Measurements from ENCODE around the gene TMEM255B.
A peak's percentile ranks its signal among the peaks of the same experiment; 100 is the strongest.

The TMEM255B gene

GRCh38 chr13:113852536-113853517 lies 93.8 kb downstream of the TMEM255B start:
- Histone ChIP-seq H3K9ac (no peak overlapping the region; a peak in 1 of 22 replicates), H3K4me3 (no peak overlapping the region; a peak in 1 of 20 replicates), H3K27ac (no peak overlapping the region), H4K20me1 (peaks cover 23 to 100% (median 60%) of the 10 kb centered on the region in 11 experiments; a peak in 21 of 22 replicates), H3K27me3 (peaks cover 0 to 42% (median 22%) of the 10 kb centered on the region in 11 experiments; a peak in 17 of 22 replicates), H3K9me3 (replicated peaks in 1 of 11) (no peaks in the 10 kb centered on the region), H3K4me1 (peaks cover 44 to 62% (median 51%) of the 10 kb centered on the region in 10 experiments), H3K36me3 (peaks cover 0 to 19% (median 0%) of the 10 kb centered on the region in 11 experiments; a peak in 2 of 22 replicates), H3K4me2 (peak overlapping the region; percentile 87 to 100 (median 95))
- no peak for TF ChIP-seq Cebpa-rat (IDR thresholded peaks at IDR 0.05)

- Histone ChIP-seq H3K4me3 (peak overlapping the region in 8 of 10 experiments; percentile 1 to 29 (median 18); a peak in 9 of 20 replicates), H3K9ac (peak overlapping the region in 9 of 11 experiments; percentile 2 to 63 (median 44); a peak in 14 of 22 replicates), H3K27me3 (peaks cover 0 to 45% (median 24%) of the 10 kb centered on the region in 11 experiments; a peak in 17 of 22 replicates), H3K9me3 (replicated peaks in 1 of 11) (no peaks in the 10 kb centered on the region; a peak in 1 of 22 replicates), H3K4me1 (peaks cover 44 to 64% (median 51%) of the 10 kb centered on the region in 10 experiments), H4K20me1 (peaks cover 24 to 100% (median 63%) of the 10 kb centered on the region in 11 experiments; a peak in 21 of 22 replicates), H3K27ac (peak overlapping the region in 6 of 11 experiments; percentile 12 to 76 (median 60); a peak in 9 of 22 replicates), H3K4me2 (peak overlapping the region; percentile 87 to 100 (median 95)), H3K36me3 (peaks cover 0 to 14% (median 0%) of the 10 kb centered on the region in 11 experiments; a peak in 1 of 22 replicates)
- no peak for TF ChIP-seq Cebpa-rat (IDR thresholded peaks at IDR 0.05)
Observed at GRCh38 chr13:113853518-113854237, 94.7 kb downstream of the TMEM255B start.

- peaks cover 24 to 100% (median 63%) of the 10 kb centered on the region in 11 experiments; a peak in 21 of 22 replicates for H4K20me1 ChIP-seq
- H3K36me3 ChIP-seq: peaks cover 0 to 14% (median 0%) of the 10 kb centered on the region in 11 experiments; a peak in 1 of 22 replicates
- peak overlapping the region; percentile 22 to 63 (median 44); a peak in 18 of 22 replicates for H3K9ac ChIP-seq
- peaks cover 44 to 64% (median 51%) of the 10 kb centered on the region in 10 experiments for H3K4me1 ChIP-seq
- peaks cover 0 to 7% (median 0%) of the 10 kb centered on the region in 11 experiments; a peak in 2 of 22 replicates for H3K9me3 ChIP-seq (replicated peaks in 1 of 11)
- peaks cover 0 to 45% (median 24%) of the 10 kb centered on the region in 11 experiments; a peak in 17 of 22 replicates for H3K27me3 ChIP-seq
- H3K4me3 ChIP-seq: peak overlapping the region in 8 of 10 experiments; percentile 1 to 37 (median 14); a peak in 10 of 20 replicates
- peak overlapping the region; percentile 87 to 100 (median 95) for H3K4me2 ChIP-seq
- TF ChIP-seq Cebpa-rat (IDR thresholded peaks at IDR 0.05): no peak
- peak overlapping the region in 10 of 11 experiments; percentile 3 to 76 (median 56); a peak in 16 of 22 replicates for H3K27ac ChIP-seq
Observed at GRCh38 chr13:113854238-113855011, 95.4 kb downstream of the TMEM255B start.

GRCh38 chr13:113855012-113855921 lies 96.2 kb downstream of the TMEM255B start:
- no peak for TF ChIP-seq Cebpa-rat (IDR thresholded peaks at IDR 0.05)
- Histone ChIP-seq H3K4me1 (peaks cover 44 to 64% (median 51%) of the 10 kb centered on the region in 10 experiments), H3K27me3 (peaks cover 0 to 42% (median 24%) of the 10 kb centered on the region in 11 experiments; a peak in 17 of 22 replicates), H3K9ac (peak overlapping the region in 8 of 11 experiments; percentile 22 to 63 (median 42); a peak in 13 of 22 replicates), H3K4me3 (peak overlapping the region in 3 of 10 experiments; percentile 1 to 37 (median 5); a peak in 4 of 20 replicates), H4K20me1 (peaks cover 30 to 100% (median 63%) of the 10 kb centered on the region in 11 experiments; a peak in 21 of 22 replicates), H3K9me3 (replicated peaks in 1 of 11) (peaks cover 0 to 8% (median 0%) of the 10 kb centered on the region in 11 experiments; a peak in 2 of 22 replicates), H3K36me3 (peaks cover 0 to 21% (median 0%) of the 10 kb centered on the region in 11 experiments; a peak in 1 of 22 replicates), H3K27ac (peak overlapping the region; percentile 3 to 76 (median 56); a peak in 19 of 22 replicates), H3K4me2 (peak overlapping the region; percentile 87 to 100 (median 95))

- H3K9me3 ChIP-seq (replicated peaks in 1 of 11): peaks cover 0 to 8% (median 0%) of the 10 kb centered on the region in 11 experiments; a peak in 2 of 22 replicates
- H3K4me2 ChIP-seq: peak overlapping the region; percentile 87 to 100 (median 95)
- no peak for TF ChIP-seq Cebpa-rat (IDR thresholded peaks at IDR 0.05)
- H4K20me1 ChIP-seq: peaks cover 36 to 100% (median 68%) of the 10 kb centered on the region in 11 experiments; a peak in 21 of 22 replicates
- H3K27me3 ChIP-seq: peaks cover 0 to 46% (median 28%) of the 10 kb centered on the region in 11 experiments; a peak in 18 of 22 replicates
- peaks cover 44 to 69% (median 57%) of the 10 kb centered on the region in 10 experiments for H3K4me1 ChIP-seq
- 0 out of 22 replicates have a peak overlapping the region, but pooled peaks of 1 of the 11 experiments have one; percentile 63 for H3K9ac ChIP-seq
- H3K4me3 ChIP-seq: no peak overlapping the region
- peaks cover 0 to 21% (median 0%) of the 10 kb centered on the region in 11 experiments; a peak in 1 of 22 replicates for H3K36me3 ChIP-seq
- H3K27ac ChIP-seq: peak overlapping the region in 4 of 11 experiments; percentile 58 to 76 (median 68); a peak in 4 of 22 replicates
Observed at GRCh38 chr13:113855931-113856715, 97.1 kb downstream of the TMEM255B start.

GRCh38 chr13:113856716-113857065 lies 97.7 kb downstream of the TMEM255B start:
- TF ChIP-seq Cebpa-rat (IDR thresholded peaks at IDR 0.05): no peak
- H3K4me2 ChIP-seq: peak overlapping the region in 10 of 11 experiments; percentile 87 to 100 (median 96); a peak in 15 of 22 replicates
- H3K27ac ChIP-seq: no peak overlapping the region
- peaks cover 36 to 100% (median 67%) of the 10 kb centered on the region in 11 experiments; a peak in 21 of 22 replicates for H4K20me1 ChIP-seq
- H3K9me3 ChIP-seq (replicated peaks in 1 of 11): peaks cover 0 to 8% (median 0%) of the 10 kb centered on the region in 11 experiments; a peak in 2 of 22 replicates
- no peak overlapping the region for H3K9ac ChIP-seq
- H3K36me3 ChIP-seq: peaks cover 0 to 21% (median 0%) of the 10 kb centered on the region in 11 experiments; a peak in 1 of 22 replicates
- H3K4me1 ChIP-seq: peaks cover 44 to 75% (median 61%) of the 10 kb centered on the region in 10 experiments
- peaks cover 0 to 52% (median 34%) of the 10 kb centered on the region in 11 experiments; a peak in 19 of 22 replicates for H3K27me3 ChIP-seq
- H3K4me3 ChIP-seq: no peak overlapping the region

All from BLaER1 treated with 17β-estradiol and CSF1 and Interleukin-3, amounts not matched to agents 10 nM and 100 nM (cell line).